ENCODE data around the gene OGT. TPM values are rescaled to one million over a fixed set of nuclear protein-coding genes. Genes with fewer than 3 reads are reported as not detected.

The OGT gene
- total RNA-seq, 1 donor from 2014 or later, result 64.2 TPM

DNA sequence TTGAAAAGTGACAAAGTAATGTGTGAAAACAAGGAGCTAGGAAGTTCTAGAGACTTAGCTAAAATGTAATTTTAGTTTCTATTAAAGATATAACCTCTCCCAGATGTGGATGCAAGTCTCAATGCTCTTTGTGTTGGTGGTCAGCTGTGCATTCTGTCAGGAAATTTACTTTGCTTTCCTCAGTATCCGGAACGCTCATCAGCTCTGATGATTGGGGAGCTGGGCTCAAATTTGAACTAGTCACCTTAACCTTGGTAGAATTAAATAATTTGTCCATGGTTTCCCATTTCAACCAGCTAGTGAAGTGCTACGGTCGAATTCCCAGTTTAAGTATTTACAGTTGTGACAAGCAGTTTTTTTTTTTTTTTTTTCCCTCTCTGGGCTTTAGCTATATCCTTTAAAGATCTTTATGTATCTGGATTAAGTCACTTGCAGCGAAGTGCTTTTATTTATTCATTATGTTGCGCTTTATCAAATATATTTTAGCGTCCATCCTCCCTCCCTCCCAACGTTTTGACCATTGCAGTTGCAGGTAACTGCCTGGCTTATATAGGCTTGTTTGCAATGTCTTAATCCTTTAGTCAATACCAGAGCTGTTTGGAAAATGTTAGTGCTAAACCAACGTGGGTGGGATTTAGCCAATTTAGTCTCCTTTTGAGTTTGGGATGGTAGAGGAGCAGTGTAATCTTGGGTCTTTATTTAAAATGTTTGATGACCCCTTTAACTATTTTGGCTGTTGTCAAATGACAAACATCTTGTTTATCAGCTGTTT lies 2.1 kb downstream of the OGT start:
- Histone ChIP-seq H3K4me1 (peaks cover 0 to 4% of the 10 kb centered on the region in 2 donors), H3K9me3 (no peaks in the 10 kb centered on the region), H3K4me3 (peak overlapping the region; percentile 52 to 72), H3K27ac (peak overlapping the region; percentile 86 to 90), H3K36me3 (no peaks in the 10 kb centered on the region), H3K27me3 (no peaks in the 10 kb centered on the region)
- intact Hi-C loops (cut with DNase I), result loop anchor here (5.0 to 10.0 kb wide), 3 partner anchors 43 to 253 kb away; partner anchors contain the start of genes NONO and TAF1
- TF ChIP-seq, protein P1, sequence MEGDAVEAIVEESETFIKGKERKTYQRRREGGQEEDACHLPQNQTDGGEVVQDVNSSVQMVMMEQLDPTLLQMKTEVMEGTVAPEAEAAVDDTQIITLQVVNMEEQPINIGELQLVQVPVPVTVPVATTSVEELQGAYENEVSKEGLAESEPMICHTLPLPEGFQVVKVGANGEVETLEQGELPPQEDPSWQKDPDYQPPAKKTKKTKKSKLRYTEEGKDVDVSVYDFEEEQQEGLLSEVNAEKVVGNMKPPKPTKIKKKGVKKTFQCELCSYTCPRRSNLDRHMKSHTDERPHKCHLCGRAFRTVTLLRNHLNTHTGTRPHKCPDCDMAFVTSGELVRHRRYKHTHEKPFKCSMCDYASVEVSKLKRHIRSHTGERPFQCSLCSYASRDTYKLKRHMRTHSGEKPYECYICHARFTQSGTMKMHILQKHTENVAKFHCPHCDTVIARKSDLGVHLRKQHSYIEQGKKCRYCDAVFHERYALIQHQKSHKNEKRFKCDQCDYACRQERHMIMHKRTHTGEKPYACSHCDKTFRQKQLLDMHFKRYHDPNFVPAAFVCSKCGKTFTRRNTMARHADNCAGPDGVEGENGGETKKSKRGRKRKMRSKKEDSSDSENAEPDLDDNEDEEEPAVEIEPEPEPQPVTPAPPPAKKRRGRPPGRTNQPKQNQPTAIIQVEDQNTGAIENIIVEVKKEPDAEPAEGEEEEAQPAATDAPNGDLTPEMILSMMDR (IDR thresholded peaks at IDR 0.05), result no peak
- no peak for DNase-seq (ENCODE audit: low spot score in 2 of 2)

DNA sequence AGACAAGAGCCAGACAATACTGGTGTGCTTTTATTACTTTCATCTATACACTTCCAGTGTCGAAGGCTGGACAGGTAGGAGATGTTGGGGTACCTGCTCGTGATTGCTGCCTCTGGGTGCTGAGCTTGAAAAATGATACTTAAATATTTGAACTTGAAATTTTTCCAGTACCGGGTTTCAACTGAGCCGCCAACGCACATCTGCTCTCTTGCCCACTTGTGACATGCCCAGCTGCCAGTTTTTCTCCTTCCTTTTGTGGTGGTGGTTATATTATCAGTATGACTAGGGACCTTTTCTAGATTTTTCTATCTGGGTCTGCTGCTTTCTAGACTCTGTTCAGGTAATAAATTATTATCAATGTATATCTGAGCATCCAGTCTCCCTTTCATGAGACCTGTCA lies 3.4 kb downstream of the OGT start:
- TF ChIP-seq, protein P1 (IDR thresholded peaks at IDR 0.05), result no peak
- Histone ChIP-seq H3K36me3 (no peaks in the 10 kb centered on the region), H3K9me3 (no peaks in the 10 kb centered on the region), H3K4me3 (peak overlapping the region; percentile 52 to 72), H3K4me1 (peaks cover 0 to 8% of the 10 kb centered on the region in 2 donors), H3K27ac (peak overlapping the region in 1 of 2 donors; percentile 90), H3K27me3 (no peaks in the 10 kb centered on the region)
- no peak for DNase-seq (ENCODE audit: low spot score in 2 of 2)
- intact Hi-C loops (cut with DNase I), result loop anchor here (10.0 kb wide), 1 partner anchor 171 kb away; the partner anchor contains the start of gene TAF1

DNA sequence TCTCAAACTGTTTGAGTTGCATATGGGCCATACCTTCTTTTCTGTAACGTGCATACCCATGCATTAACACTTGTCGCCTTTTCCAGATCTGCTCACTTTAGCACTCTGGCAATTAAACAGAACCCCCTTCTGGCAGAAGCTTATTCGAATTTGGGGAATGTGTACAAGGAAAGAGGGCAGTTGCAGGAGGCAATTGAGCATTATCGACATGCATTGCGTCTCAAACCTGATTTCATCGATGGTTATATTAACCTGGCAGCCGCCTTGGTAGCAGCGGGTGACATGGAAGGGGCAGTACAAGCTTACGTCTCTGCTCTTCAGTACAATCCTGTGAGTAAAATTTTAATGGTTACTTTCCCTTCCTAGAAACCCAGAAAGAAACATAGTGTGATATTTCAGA lies 4.8 kb downstream of the OGT start:
- Histone ChIP-seq H3K4me1 (peaks cover 0 to 11% of the 10 kb centered on the region in 2 donors), H3K4me3 (peak overlapping the region in 1 of 2 donors; percentile 8), H3K36me3 (no peaks in the 10 kb centered on the region), H3K27ac (no peak overlapping the region), H3K27me3 (no peaks in the 10 kb centered on the region), H3K9me3 (no peaks in the 10 kb centered on the region)
- DNase-seq (ENCODE audit: low spot score in 2 of 2), result no peak
- TF ChIP-seq, protein P1 (IDR thresholded peaks at IDR 0.05), result no peak
- intact Hi-C loops (cut with DNase I), result loop anchor here (10.0 kb wide), 1 partner anchor 173 kb away; the partner anchor contains the start of gene TAF1

DNA sequence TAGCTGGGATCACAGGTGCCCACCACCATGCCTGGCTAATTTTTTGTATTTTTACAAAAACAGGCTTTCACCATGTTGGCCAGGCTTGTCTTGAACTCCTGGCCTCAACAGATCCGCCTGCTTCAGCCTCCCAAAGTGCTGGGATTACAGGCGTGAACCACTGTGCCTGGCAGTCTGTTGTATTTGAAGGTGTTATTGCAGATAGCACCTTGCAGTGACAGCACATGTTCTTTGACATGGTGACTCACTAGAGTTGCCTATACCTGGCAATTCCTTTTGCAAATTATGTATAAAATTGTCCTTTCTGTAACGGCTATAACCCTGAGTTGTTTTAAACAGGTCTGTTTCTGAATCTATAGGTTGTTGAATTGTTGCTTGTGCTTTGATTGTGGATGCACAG lies 7.9 kb downstream of the OGT start:
- Histone ChIP-seq H3K36me3 (peaks cover 0 to 9% of the 10 kb centered on the region in 2 donors), H3K4me1 (peaks cover 0 to 18% of the 10 kb centered on the region in 2 donors), H3K4me3 (no peak overlapping the region), H3K27ac (no peak overlapping the region), H3K9me3 (no peaks in the 10 kb centered on the region), H3K27me3 (no peaks in the 10 kb centered on the region)
- intact Hi-C loops (cut with DNase I), result no loop called here
- TF ChIP-seq, protein P1 (IDR thresholded peaks at IDR 0.05), result no peak
- no peak for DNase-seq (ENCODE audit: low spot score in 2 of 2)

DNA sequence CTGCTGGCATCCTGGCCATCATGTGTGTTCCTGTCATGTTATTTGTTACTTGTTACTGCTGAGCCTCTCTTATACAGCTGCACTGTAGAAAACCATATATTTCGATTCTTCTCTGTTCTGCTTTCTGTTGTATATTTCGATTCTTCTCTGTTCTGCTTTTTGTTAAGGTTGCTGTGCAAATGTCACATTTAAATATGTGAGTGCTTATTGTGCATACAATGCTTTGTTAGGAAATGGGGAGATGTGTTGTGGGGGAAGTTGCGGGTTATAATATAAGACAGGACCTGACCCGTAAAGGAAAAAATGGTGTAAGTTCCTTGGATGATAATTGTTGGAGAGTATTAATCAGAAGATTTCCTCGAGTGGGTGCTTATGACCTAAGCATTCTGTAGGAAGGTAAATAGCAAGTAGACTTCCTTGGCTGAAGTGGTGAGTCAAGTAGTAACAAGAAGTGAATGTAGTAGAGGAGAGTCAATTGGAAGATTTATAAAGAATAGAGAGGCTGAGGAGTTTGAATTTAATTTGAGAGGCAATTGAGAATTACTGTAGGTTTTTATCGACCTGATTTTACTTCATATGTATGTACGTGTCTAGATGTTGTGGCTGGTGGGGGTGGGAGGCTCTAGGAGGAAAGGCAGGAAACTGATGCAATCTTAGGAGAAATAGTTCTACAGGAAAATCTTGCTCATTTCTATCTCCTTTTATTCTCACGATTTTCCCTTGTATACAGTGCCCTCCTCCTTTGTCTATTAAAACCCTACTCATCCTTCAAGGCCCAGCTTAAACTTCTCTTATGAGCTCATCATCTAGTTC lies 8.5 kb downstream of the OGT start:
- Histone ChIP-seq H3K36me3 (peaks cover 3 to 9% of the 10 kb centered on the region in 2 donors), H3K27me3 (no peaks in the 10 kb centered on the region), H3K9me3 (no peaks in the 10 kb centered on the region), H3K4me1 (peaks cover 0 to 18% of the 10 kb centered on the region in 2 donors), H3K27ac (peak overlapping the region; percentile 60 to 74), H3K4me3 (no peak overlapping the region)
- no peak for DNase-seq (ENCODE audit: low spot score in 2 of 2)
- TF ChIP-seq, protein P1 (IDR thresholded peaks at IDR 0.05), result no peak
- intact Hi-C loops (cut with DNase I), result no loop called here
